Measurements from ENCODE around the gene DDX42.

DNA sequence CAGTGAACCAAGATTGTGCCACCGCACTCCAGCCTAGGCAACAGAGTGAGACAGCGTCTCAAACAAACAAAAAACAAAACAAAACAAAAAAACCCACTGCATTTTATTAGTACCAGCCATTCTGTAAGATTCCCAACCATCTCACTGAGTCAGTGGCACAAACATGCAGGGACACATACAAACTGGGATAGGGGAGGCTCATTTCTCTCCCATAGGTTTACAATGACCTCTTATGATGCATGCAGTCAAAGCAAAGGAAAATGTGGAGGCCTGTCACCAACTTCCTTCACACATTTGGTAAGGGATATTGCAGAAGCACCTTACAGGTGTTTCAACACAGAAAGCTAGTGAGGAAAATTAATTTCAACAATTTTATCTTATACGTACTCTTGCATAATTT lies 19.9 kb upstream of the DDX42 start:
- no peak for TF ChIP-seq ETV6 (CRISPR knock-in tag; IDR thresholded peaks at IDR 0.05)
- TF ChIP-seq, protein P1, sequence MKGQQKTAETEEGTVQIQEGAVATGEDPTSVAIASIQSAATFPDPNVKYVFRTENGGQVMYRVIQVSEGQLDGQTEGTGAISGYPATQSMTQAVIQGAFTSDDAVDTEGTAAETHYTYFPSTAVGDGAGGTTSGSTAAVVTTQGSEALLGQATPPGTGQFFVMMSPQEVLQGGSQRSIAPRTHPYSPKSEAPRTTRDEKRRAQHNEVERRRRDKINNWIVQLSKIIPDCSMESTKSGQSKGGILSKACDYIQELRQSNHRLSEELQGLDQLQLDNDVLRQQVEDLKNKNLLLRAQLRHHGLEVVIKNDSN (CRISPR knock-in tag; IDR thresholded peaks at IDR 0.05), result no peak
- TF ChIP-seq, protein P2, sequence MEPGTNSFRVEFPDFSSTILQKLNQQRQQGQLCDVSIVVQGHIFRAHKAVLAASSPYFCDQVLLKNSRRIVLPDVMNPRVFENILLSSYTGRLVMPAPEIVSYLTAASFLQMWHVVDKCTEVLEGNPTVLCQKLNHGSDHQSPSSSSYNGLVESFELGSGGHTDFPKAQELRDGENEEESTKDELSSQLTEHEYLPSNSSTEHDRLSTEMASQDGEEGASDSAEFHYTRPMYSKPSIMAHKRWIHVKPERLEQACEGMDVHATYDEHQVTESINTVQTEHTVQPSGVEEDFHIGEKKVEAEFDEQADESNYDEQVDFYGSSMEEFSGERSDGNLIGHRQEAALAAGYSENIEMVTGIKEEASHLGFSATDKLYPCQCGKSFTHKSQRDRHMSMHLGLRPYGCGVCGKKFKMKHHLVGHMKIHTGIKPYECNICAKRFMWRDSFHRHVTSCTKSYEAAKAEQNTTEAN (CRISPR knock-in tag; IDR thresholded peaks at IDR 0.05), result no peak
- TF ChIP-seq, protein P3, sequence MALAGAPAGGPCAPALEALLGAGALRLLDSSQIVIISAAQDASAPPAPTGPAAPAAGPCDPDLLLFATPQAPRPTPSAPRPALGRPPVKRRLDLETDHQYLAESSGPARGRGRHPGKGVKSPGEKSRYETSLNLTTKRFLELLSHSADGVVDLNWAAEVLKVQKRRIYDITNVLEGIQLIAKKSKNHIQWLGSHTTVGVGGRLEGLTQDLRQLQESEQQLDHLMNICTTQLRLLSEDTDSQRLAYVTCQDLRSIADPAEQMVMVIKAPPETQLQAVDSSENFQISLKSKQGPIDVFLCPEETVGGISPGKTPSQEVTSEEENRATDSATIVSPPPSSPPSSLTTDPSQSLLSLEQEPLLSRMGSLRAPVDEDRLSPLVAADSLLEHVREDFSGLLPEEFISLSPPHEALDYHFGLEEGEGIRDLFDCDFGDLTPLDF (CRISPR knock-in tag; IDR thresholded peaks at IDR 0.05), result no peak
- TF ChIP-seq, protein P4, sequence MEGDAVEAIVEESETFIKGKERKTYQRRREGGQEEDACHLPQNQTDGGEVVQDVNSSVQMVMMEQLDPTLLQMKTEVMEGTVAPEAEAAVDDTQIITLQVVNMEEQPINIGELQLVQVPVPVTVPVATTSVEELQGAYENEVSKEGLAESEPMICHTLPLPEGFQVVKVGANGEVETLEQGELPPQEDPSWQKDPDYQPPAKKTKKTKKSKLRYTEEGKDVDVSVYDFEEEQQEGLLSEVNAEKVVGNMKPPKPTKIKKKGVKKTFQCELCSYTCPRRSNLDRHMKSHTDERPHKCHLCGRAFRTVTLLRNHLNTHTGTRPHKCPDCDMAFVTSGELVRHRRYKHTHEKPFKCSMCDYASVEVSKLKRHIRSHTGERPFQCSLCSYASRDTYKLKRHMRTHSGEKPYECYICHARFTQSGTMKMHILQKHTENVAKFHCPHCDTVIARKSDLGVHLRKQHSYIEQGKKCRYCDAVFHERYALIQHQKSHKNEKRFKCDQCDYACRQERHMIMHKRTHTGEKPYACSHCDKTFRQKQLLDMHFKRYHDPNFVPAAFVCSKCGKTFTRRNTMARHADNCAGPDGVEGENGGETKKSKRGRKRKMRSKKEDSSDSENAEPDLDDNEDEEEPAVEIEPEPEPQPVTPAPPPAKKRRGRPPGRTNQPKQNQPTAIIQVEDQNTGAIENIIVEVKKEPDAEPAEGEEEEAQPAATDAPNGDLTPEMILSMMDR (IDR thresholded peaks at IDR 0.05), result no peak
- TF ChIP-seq TEAD1 (CRISPR knock-in tag; IDR thresholded peaks at IDR 0.05), result no peak
- TF ChIP-seq, protein P5, sequence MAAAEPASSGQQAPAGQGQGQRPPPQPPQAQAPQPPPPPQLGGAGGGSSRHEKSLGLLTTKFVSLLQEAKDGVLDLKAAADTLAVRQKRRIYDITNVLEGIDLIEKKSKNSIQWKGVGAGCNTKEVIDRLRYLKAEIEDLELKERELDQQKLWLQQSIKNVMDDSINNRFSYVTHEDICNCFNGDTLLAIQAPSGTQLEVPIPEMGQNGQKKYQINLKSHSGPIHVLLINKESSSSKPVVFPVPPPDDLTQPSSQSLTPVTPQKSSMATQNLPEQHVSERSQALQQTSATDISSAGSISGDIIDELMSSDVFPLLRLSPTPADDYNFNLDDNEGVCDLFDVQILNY (CRISPR knock-in tag; IDR thresholded peaks at IDR 0.05), result no peak
- no peak for TF ChIP-seq JUN (CRISPR knock-in tag; IDR thresholded peaks at IDR 0.05)
- TF ChIP-seq, protein P6, sequence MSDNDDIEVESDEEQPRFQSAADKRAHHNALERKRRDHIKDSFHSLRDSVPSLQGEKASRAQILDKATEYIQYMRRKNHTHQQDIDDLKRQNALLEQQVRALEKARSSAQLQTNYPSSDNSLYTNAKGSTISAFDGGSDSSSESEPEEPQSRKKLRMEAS (CRISPR knock-in tag; IDR thresholded peaks at IDR 0.05), result no peak

Measured in WTC11 (cell line).